Activated T-helper 9 cell treated with anti-CD3 and anti-CD28 coated beads, Interleukin-2, amount 50 U/mL, for 16 hours (primary cell): ENCODE data around the gene TBC1D3I.
"Not testable (repeated sequence)": the region's sequence is repeated elsewhere in the genome, so short reads cannot be mapped to it uniquely, and the experiment has no call there.

Experiments
- DNase-seq: peaks from one replicate; pipeline ENCODE4 v3.0.0-alpha.2; 2020; ENCODE audit warnings: low read depth

TBC1D3I gene

DNA sequence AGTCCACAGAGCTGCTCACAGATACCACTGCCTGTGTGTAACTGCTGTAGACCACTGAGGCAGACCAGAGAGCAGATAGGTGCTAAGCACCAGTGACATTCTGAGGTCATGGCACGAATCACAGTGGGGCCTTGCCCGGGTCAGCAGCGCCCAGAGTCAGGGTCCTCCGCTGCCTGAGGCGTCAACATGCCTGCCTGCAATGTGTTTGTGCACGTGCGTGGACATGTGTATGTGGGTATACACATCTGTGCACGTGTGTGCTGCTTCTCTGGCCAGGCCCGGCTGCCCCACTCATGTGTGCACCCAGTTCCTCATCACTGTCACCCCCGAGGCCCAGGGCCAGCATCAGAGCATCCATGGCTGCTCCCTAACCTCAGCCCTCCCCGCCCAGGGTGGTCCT lies at the start of gene TBC1D3I:
TSS of gene TBC1D3I (minus strand) at position 101 of the 400 bp plus-strand sequence. CDS start 1,585 bp downstream, outside the sequence.
- DNase-seq: not testable (repeated sequence)

DNA sequence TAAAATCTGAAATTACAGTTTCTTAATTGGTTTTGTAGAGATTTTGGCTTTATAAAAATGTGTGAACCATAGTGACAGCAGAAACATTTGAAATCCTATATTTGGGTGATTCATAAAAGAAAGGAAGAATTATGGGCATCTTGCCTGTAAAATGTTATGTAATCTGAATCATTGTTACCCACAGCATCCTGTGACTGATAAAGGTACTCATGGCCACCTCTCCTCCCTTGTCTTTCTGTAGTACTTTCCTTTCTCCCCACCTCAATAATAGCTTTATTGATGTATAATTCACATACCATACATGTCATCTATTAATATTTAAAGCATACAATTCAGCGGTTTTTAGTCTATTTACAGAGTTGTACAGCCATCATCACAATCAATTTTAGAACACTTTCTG lies 30.8 kb upstream of the TBC1D3I start:
- not testable (repeated sequence) for DNase-seq

DNA sequence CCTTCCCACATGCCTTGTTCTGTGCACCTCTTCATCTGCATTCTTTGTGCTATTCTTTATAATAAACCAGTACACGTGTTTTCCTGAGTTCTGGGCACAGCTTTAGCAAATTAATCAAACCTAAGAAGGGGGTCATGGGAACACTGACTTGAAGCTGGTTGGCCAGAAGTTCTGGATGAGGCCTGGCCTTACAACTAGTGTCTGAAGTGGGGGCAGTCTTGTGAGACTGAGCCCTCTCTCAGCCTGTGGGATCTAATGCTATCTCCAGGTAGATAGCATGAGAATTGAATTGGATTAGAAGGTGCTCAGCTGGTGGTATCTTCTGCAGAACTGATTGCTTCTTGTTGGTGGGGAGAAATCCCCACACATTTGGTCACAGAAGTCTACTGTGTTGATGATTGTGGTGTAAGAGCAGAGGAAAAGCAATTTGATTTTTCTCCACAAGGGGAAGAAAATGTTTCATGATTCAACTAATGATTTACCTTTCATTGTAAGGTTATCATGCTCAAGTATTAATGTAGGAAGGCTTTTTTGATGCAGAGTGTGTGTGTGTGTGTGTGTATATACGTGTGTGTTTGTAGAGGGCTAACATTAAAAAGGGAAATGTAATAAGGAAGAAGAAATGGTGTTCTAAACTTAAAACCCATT lies 25.7 kb upstream of the TBC1D3I start:
- not testable (repeated sequence) for DNase-seq

DNA sequence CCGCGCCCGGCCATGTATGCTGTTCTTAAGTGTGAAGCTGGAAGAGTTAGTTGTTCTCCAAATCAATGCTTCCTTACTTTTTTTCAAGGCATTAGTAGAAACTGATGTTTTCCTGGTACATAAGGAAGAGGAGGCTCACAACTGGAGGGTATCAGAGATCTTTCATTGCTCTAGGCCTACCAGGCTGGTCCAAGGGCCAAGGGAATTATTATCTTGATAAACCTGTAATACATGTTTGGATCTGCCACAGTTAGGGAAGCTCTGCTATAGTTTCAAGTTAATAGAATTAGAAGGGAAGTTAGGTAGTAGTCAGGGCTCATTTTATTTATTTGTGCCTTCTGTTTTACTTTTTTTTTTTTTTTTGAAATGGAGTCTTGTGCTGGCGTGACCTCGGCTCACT lies 19.8 kb upstream of the TBC1D3I start:
- DNase-seq: not testable (repeated sequence)

DNA sequence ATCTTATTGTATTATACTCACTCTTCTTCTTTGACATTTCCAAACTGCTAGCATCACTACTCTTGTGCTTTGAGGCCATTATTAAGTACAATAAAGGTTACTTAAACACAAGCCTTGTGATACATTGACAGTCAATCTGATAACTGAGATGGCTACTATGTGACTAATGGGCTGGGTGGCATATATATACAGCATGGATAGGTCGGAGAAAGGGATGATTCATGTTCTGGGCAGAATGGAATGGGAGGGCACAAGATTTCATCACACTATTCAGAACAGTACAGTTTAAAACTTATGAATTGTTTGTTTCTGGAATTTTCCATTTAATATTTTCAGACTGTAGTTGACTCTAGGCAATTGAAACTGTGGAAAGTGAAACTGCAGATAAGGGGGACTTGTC lies 18.9 kb upstream of the TBC1D3I start:
- not testable (repeated sequence) for DNase-seq

DNA sequence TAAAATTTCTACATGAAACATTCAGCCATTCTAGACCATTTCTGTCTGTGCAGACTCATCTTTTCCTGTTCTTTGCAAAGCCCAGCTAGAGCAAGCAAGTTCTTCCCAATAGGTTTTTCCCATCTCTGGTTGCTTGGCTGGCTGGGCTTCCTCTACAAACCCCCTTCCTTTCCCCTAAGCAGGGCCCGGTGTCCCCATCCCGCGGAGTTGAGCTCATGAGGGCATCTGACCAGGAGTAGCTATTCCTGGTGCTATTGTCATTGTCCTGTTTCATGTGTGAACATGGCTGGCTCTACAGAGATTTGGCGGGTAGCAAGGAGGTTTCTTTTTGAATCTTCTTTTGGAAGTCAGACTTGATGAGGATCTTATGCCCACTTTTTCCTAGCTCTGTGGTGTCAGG lies 22.3 kb downstream of the TBC1D3I start:
- not testable (repeated sequence) for DNase-seq

DNA sequence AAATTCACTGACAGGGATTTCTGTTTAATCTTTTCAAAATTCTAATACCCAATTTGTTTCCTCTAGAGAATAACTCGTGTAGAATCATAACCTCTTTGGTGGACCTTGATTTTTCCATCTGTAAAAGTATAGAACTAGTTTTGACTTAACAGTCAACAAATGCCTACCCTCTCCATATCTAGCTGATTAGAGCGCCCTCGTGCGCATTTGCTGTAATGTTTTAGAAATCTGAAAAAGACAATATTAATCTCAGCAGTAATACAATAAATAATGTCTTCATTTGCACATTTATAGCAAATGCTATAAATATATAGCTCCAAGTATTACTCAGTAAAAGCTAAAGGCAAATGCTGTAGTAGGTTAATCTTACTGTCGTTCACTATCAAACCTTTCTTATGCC lies 34.7 kb downstream of the TBC1D3I start:
- DNase-seq: not testable (repeated sequence)

DNA sequence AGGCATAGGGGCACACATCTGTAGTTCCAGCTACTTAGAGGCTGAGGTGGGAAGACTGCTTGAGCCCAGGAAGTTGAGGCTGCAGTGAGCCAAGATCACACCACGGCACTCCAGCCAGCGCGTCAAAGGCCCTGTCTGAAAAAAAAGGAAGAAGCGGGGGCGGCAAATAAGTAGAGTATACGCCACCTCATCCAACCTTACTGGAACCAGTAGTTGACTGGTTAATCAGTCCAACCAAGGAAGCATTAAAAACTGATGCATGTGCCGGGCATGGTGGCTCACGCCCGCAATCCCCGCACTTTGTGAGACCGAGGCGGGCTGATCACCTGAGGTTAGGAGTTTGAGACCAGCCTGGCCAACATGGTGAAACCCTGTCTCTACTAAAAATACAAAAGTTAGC lies 41.4 kb downstream of the TBC1D3I start:
- not testable (repeated sequence) for DNase-seq

DNA sequence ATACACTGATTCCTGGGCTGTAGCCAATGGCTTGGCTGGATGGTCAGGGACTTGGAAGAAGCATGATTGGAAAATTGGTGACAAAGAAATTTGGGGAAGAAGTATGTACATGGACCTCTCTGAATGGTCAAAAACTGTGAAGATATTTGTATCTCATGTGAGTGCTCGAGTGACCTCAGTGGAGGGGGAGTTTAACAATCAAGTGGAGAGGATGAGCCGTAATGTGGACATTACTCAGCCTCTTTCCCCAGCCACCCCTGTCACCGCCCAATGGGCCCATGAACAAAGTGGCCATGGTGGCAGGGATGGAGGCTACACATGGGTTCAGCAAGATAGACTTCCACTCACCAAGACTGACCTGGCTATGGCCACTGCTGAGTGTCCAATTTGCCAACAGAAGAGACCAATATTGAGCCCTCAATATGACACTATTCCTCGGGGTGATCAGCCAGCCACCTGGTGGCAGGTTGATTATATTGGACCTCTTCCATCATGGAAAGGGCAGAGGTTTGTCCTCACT lies 42.7 kb downstream of the TBC1D3I start:
- not testable (repeated sequence) for DNase-seq

DNA sequence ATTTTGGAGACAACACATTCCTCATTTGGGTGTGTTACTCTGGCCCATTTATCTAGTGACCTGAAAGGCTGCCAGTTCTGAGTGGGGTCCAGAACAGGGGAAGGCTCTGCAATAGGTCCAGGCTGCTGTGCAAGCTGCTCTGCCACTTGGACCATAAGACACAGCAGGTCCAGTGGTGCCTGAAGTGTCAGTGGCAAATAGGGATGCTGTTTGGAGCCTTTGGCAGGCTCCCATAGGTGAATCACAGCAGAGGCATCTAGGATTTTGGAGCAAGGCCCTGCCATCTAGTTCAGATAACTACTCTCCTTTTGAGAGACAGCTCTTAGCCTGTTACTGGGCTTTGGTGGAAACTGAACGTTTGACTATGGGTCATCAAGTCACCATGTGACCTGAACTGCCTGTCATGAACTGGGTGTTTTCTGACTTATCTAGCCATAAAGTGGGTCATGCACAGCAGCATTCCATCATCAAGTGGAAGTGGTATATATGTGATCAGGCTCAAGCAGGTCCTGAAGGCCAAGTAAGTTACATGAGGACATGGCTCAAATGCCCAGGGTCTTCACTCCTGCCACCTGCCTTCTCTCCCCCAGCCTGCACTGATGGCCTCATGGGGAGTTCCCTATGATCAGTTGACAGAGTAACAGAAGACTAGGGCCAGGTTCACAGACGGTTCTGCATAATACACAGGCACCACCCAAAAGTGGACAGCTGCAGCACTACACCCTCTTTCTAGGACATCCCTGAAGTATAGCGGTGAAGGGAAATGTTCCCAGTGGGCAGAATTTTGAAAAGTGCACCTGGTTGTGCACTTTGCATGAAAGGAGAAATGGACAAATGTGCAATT lies 43.4 kb downstream of the TBC1D3I start:
- DNase-seq: not testable (repeated sequence)

DNA sequence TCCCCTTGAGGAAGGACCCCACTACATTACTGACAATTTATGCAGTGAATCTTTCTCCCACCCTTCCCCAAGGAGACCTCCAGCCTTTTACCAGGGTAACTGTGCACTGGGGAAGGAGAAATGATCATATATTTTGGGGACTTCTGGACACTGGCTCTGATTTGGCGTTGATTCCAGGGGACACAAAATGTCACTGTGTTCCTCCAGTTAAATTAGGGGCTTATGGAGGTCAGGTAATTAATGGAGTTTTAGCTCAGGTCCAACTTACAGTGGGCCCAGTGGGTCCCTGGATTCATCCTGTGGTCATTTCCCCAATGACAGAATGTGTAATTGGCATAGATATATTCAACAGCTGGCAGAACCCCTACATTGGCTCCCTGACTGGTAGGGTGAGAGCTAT lies 44.8 kb downstream of the TBC1D3I start:
- DNase-seq: not testable (repeated sequence)

DNA sequence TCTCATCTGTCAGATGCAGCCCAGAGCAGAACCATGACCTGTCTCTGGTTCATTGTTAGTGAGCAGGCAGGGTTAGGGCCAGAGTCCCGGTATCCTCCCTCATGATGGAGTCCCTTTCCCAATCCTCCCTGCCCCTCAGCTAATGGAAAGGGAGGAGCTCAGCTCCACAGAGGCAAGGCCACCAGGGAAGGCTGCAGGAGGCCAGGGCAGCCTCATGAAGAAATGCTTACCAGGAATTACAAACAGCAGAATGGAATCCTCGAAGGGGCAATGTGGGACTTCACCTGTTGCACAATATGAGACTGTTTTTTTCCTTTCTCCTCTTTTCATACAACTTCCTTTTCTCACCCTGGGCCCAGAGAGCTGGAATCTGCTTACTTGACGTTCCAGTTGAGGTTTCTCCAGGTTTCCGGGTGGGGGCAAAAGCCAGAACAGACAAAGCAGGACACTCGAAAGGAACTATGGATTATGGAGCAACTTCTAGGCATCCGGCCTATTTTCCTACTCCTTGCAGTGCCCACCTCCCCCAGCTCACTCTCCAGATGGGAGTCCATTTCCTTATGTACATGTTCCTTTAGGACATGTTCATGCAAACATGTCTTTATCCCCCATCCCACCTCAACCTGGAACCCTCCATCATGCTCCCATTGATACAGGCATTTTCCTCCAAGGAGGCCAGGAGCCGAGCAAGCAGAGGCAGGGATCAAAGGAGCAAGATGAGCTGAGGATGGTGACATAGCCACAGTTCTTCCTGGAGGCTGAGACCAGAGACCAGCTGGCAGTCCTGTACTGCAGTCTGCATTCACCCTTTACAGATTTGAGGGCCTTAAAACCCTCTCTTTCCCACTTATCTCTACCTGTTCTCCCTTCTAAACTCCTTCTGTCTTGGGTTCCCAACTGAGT lies 48.7 kb downstream of the TBC1D3I start:
- DNase-seq: not testable (repeated sequence)

DNA sequence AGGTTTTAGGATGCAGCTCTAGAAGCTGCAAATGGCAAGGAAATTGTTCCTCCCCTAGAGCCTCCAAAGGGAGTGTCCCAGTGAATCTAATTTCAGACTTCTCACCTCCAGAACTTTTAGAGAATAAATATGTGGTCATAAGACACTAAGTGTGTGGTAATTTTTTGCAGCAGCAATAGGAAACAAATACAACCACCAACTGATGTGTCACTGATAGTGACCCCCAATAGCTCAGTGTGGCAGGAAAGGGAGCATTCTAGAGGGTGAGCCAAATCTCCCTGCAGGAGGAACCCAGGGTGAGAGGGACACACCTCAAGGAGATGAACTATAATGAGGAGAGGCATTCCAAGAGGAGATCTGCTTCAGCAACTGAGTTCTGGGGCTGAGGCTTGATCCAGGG lies 49.5 kb downstream of the TBC1D3I start:
- DNase-seq: no peak

DNA sequence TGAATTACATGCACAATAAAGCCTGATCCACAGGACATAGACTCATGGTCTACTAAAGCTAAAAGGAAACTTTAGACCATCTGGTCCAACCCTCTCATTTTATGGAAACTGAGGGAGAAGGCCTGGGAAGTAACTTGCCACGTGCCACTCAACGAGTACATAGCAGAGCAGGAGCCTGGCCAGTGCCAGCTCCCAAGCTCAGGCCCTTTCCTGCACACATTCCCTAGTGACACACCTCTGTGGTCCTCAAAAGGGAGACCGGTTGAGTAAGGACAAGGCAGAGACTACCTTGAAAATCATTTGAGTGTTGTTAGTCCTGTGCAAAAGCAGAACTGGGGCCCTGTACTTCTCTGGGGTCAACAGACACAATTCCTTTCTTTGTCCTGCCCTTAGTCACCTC lies 50.7 kb downstream of the TBC1D3I start:
- DNase-seq: no peak

DNA sequence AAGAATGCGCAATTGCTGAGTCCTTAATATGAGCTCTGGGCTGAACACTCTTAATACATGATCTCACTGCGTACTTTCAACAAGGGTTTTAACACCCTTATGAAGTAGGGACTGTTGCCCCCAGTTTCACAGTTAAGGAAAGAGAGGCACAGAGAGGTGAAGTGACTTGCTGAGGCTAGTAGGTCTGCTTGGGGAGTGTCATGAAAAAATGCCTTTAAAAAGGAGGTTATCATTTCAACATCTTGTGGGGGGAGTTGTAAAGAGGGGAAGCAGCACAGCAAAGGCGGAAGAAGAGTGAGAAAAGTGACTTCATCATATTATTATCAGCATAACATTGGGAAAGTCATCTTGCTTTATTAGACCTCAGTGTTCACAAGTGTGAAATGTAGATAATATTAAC lies 51.4 kb downstream of the TBC1D3I start:
- no peak for DNase-seq

DNA sequence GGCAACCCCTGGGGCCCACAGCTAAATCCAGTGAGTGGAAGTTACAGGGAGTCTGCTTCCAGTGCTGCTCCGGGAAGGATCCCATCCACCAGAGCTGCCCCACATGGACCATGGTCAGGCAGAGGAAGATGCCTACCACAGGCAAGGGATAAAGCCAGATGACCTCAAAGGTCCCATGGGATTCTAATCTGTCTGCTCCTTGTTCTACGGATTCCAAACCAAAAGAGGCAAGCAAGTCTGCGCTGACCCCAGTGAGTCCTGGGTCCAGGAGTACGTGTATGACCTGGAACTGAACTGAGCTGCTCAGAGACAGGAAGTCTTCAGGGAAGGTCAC lies 52.1 kb downstream of the TBC1D3I start:
- no peak for DNase-seq

DNA sequence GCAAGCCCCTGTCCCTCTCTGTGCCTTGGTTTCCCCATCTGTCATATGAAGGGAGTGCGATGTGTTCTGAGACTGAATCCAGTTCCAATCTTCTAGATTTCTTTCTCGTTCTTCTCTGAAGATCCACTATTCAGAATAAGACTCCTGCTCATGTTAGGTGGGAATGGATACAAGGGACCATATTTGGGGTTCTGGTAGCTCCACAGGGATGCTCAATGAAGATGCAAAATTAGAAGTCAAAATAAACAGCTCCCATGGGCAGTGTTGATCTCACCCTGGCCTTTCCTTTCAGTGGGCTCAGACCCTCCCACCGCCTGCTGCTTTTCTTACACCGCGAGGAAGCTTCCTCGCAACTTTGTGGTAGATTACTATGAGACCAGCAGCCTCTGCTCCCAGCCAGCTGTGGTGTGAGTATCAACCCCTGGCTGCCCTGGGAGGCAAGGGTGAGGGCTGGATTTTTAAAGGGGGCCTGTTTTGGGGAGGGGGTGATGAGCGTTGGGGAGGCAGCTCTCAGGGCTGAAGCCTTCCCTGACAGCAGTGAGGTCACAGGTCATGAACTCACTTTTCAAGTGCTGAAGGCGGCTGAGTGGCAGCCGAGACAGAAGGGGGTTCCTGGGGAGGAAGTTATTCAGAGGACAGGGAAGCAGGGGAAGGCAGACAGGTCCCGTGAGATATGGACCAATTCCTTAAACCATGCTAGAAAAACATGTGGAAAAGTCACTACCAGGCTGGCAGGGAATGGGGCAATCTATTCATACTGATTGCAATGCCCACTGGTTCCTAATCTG lies 52.7 kb downstream of the TBC1D3I start:
- not testable (repeated sequence) for DNase-seq

DNA sequence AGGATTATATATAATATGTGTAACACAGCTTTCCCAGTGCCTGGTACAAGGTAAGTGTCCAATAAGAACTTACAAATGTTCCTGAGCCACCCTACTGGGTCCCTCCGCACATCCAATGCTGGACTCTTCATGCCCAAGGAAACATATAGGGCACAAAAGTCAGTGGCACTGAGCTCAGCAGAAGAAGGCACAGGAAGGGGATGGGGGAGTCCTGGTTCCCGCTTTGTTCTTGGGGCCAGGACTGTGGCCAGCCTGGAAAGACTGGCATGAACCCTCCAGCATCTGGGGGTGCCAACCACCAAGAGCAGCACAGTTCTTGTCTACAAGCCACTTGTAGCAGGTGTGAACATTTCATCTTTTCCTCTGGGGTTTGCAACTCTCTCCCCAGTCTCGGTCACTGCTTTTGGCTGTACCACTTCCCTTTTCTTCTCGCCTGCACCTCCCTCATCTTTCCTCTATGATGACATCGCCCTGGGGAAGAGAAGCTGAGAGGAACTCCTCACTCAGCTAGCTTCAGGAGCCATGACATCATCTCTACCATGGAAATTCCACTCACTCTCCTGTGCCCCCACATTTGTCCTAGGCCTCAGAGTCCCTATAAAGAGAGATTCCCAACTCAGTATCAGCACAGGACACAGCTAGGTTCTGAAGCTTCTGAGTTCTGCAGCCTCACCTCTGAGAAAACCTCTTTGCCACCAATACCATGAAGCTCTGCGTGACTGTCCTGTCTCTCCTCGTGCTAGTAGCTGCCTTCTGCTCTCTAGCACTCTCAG lies 53.7 kb downstream of the TBC1D3I start, which contains the start of gene CCL4L2:
TSS of gene CCL4L2 (plus strand) at position 625 of the 773 bp plus-strand sequence.
- not testable (repeated sequence) for DNase-seq

DNA sequence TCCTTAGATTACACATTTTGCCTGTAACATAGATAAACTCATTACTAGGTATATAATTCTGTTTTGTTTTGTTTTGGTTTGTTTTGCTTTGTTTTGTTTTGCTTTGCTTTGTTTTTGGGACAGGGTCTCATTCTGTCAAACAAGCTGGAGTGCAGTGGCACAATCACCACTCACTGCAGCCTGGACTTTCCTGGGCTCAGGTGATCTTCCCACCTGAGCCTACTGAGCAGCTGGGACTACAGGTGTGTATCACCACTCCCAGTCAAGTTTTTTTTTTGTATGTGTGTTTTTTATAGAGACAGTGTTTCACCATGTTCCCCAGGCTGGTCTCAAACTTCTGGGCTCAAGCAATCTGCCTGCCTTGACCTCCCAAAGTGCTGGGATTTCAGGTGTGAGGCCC lies 54.8 kb downstream of the TBC1D3I start:
- DNase-seq: no peak

DNA sequence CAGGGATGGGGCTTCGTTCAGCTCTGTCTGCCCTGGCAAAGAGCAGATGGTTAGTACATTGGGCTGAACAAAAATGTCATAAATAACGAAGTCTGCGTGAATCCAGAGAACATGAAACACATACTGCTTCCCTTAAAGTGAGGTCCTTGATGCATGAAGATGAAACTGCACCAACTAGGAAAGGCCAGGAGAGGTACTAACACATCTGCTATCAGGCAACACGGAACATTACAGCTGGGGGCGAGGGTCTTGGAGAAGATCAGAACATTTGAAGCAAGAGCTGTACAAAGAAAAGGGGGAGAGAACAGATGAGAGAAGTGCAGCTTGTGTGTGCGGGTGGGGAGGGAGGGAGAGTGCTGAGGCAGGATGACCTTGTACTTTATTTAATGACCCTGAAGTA lies 57.0 kb downstream of the TBC1D3I start:
- DNase-seq: not testable (repeated sequence)

DNA sequence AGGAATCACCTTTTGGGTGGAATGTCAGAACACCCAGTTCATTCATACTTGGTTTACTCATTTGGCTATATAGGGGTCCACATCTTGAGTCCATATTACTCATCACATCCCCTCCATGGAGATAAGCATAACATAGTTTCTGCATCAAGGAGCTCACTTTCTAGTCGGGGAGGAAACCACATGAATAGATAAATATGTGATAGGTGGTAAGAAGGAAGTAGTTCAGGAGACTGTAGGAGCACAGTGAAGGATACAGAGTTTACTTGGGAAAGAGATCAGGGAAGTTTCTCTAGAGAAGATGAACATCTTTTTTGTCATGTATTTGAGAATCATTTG lies 57.9 kb downstream of the TBC1D3I start:
- DNase-seq: not testable (repeated sequence)
